ENCODE results near the gene PKDCC. TPM values are rescaled to one million over a fixed set of nuclear protein-coding genes. Genes with fewer than 3 reads are reported as not detected.

PKDCC gene
- total and polyA plus RNA-seq, 2 donors (not counting 1 experiment from before 2014, with no cell fraction given) = 0.20 to 0.82 TPM

GRCh38 chr2:42007551-42007950 lies 40.3 kb upstream of the PKDCC start:
- Histone ChIP-seq H3K4me3 (ENCODE audit: control extremely low read depth in 1 of 5, extremely low read depth in 1 of 5, insufficient read depth in 1 of 5, low read depth in 2 of 5, low read length in 4 of 5) (no peak overlapping the region), H3K79me2 (ENCODE audit: control insufficient read depth, insufficient read depth, low read length) (no peaks in the 10 kb centered on the region), H2AFZ (ENCODE audit: insufficient read depth, low read depth, low read length, poor library complexity, severe bottlenecking) (no peak overlapping the region), H3K36me3 (replicated peaks in 1 of 2; ENCODE audit: control extremely low read depth in 1 of 2, control insufficient read depth in 1 of 2, extremely low read depth in 1 of 2, insufficient read depth in 2 of 2, low read length in 1 of 2) (no peaks in the 10 kb centered on the region), H3K27me3 (replicated peaks in 1 of 4; ENCODE audit: control extremely low read depth in 1 of 4, control insufficient read depth in 3 of 4, insufficient read depth in 4 of 4, low read length in 3 of 4) (peaks cover 0 to 14% (median 0%) of the 10 kb centered on the region in 4 experiments), H3K4me2 (replicated peaks; ENCODE audit: low read depth, low read length, poor library complexity, severe bottlenecking) (no peak overlapping the region), H3K9me3 (ENCODE audit: control extremely low read depth in 1 of 3, control insufficient read depth in 2 of 3, insufficient read depth in 1 of 3, low read length in 2 of 3) (peaks cover 4 to 28% (median 23%) of the 10 kb centered on the region in 3 donors), H3K27ac (ENCODE audit: low read length in 2 of 2) (no peak overlapping the region), H4K20me1 (ENCODE audit: control insufficient read depth, insufficient read depth, low read length, poor library complexity, severe bottlenecking) (no peaks in the 10 kb centered on the region), H3K9ac (ENCODE audit: low read length) (no peak overlapping the region), H3K4me1 (ENCODE audit: control insufficient read depth in 2 of 2, insufficient read depth in 2 of 2, low read length in 2 of 2) (no peaks in the 10 kb centered on the region)
- peaks cover 7% of the 10 kb centered on the region for H3K9me3 Mint-ChIP-seq (ENCODE audit: insufficient read depth)
- peaks cover 20% of the 10 kb centered on the region for H3K27me3 Mint-ChIP-seq
- no peak overlapping the region for H3K4me3 Mint-ChIP-seq
- CTCF ChIA-PET = no interaction called here
- DNase-seq (no peak), ATAC-seq (ENCODE audit: low read depth) (no peak)
- TF ChIP-seq CTCF (IDR thresholded peaks at IDR 0.05) (no peak), EZH2 (IDR thresholded peaks at IDR 0.05; ENCODE audit: borderline replicate concordance, insufficient read depth, low read depth, low read length, poor library complexity, severe bottlenecking) (no peak)
- H3K4me1 Mint-ChIP-seq = no peaks in the 10 kb centered on the region
- intact Hi-C loops (cut with micrococcal nuclease) = no loop called here
- WGBS (ENCODE audit: insufficient coverage) = 86% methylated on average over 4 of the region's 7 CpGs
- H3K27ac Mint-ChIP-seq = no peak overlapping the region
- POLR2A ChIA-PET = no interaction called here

- TF ChIP-seq CTCF (IDR thresholded peaks at IDR 0.05) (no peak), EZH2 (IDR thresholded peaks at IDR 0.05; ENCODE audit: borderline replicate concordance, insufficient read depth, low read depth, low read length, poor library complexity, severe bottlenecking) (no peak)
- Histone ChIP-seq H3K9me3 (ENCODE audit: control extremely low read depth in 1 of 3, control insufficient read depth in 2 of 3, insufficient read depth in 1 of 3, low read length in 2 of 3) (peaks cover 4 to 21% (median 20%) of the 10 kb centered on the region in 3 donors), H3K4me2 (replicated peaks; ENCODE audit: low read depth, low read length, poor library complexity, severe bottlenecking) (no peak overlapping the region), H3K4me3 (ENCODE audit: control extremely low read depth in 1 of 5, extremely low read depth in 1 of 5, insufficient read depth in 1 of 5, low read depth in 2 of 5, low read length in 4 of 5) (no peak overlapping the region), H3K36me3 (replicated peaks in 1 of 2; ENCODE audit: control extremely low read depth in 1 of 2, control insufficient read depth in 1 of 2, extremely low read depth in 1 of 2, insufficient read depth in 2 of 2, low read length in 1 of 2) (no peaks in the 10 kb centered on the region), H3K9ac (ENCODE audit: low read length) (no peak overlapping the region), H3K79me2 (ENCODE audit: control insufficient read depth, insufficient read depth, low read length) (no peaks in the 10 kb centered on the region), H3K4me1 (ENCODE audit: control insufficient read depth in 2 of 2, insufficient read depth in 2 of 2, low read length in 2 of 2) (no peaks in the 10 kb centered on the region), H2AFZ (ENCODE audit: insufficient read depth, low read depth, low read length, poor library complexity, severe bottlenecking) (no peak overlapping the region), H3K27ac (ENCODE audit: low read length in 2 of 2) (no peak overlapping the region), H4K20me1 (ENCODE audit: control insufficient read depth, insufficient read depth, low read length, poor library complexity, severe bottlenecking) (no peaks in the 10 kb centered on the region), H3K27me3 (replicated peaks in 1 of 4; ENCODE audit: control extremely low read depth in 1 of 4, control insufficient read depth in 3 of 4, insufficient read depth in 4 of 4, low read length in 3 of 4) (peaks cover 0 to 14% (median 0%) of the 10 kb centered on the region in 4 experiments)
- peaks cover 4% of the 10 kb centered on the region for H3K9me3 Mint-ChIP-seq (ENCODE audit: insufficient read depth)
- no peak for ATAC-seq (ENCODE audit: low read depth)
- 93% methylated on average over 7 of the region's 10 CpGs for WGBS (ENCODE audit: insufficient coverage)
- POLR2A ChIA-PET = no interaction called here
- intact Hi-C loops (cut with micrococcal nuclease) = no loop called here
- H3K4me3 Mint-ChIP-seq = no peak overlapping the region
- CTCF ChIA-PET = no interaction called here
- H3K27ac Mint-ChIP-seq = no peak overlapping the region
- H3K4me1 Mint-ChIP-seq = no peaks in the 10 kb centered on the region
- peaks cover 20% of the 10 kb centered on the region for H3K27me3 Mint-ChIP-seq
- DNase-seq = no peak
Measured at GRCh38 chr2:42008241-42008921, 39.4 kb upstream of the PKDCC start.
